GM12875 (cell line): ENCODE results near the gene NFYC.

ENCODE experiments used
- H3K4me3 ChIP-seq: one replicate; pipeline ENCODE4 v1.5.1; 2011; ENCODE audit warnings: low read depth, low read length, control low read depth
- TF ChIP-seq, protein P1 (sequence below): IDR thresholded peaks from 2 replicates; pipeline ENCODE4 v1.5.1; 2011; ENCODE audit warnings: low read depth, mild to moderate bottlenecking, control low read depth, inconsistent platforms, low read length, moderate library complexity, borderline replicate concordance; ENCODE audit not compliant: insufficient read depth

NFYC gene

GRCh38 chr1:40801742-40802077 lies 110.2 kb downstream of the NFYC start:
- TF ChIP-seq, protein P1, sequence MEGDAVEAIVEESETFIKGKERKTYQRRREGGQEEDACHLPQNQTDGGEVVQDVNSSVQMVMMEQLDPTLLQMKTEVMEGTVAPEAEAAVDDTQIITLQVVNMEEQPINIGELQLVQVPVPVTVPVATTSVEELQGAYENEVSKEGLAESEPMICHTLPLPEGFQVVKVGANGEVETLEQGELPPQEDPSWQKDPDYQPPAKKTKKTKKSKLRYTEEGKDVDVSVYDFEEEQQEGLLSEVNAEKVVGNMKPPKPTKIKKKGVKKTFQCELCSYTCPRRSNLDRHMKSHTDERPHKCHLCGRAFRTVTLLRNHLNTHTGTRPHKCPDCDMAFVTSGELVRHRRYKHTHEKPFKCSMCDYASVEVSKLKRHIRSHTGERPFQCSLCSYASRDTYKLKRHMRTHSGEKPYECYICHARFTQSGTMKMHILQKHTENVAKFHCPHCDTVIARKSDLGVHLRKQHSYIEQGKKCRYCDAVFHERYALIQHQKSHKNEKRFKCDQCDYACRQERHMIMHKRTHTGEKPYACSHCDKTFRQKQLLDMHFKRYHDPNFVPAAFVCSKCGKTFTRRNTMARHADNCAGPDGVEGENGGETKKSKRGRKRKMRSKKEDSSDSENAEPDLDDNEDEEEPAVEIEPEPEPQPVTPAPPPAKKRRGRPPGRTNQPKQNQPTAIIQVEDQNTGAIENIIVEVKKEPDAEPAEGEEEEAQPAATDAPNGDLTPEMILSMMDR, result no peak
- no peak overlapping the region for H3K4me3 ChIP-seq

GRCh38 chr1:40802078-40802741 lies 110.7 kb downstream of the NFYC start:
- TF ChIP-seq, protein P1, result no peak

GRCh38 chr1:40802742-40803113 lies 111.2 kb downstream of the NFYC start:
- TF ChIP-seq, protein P1, result no peak
- no peak overlapping the region for H3K4me3 ChIP-seq

More at GRCh38 chr1:40802078-40802741, 110.7 kb downstream of the NFYC start:
- H3K4me3 ChIP-seq, result no peak overlapping the region

GRCh38 chr1:40803447-40803846 lies 111.9 kb downstream of the NFYC start:
- no peak overlapping the region for H3K4me3 ChIP-seq
- TF ChIP-seq, protein P1, result no peak

DNA sequence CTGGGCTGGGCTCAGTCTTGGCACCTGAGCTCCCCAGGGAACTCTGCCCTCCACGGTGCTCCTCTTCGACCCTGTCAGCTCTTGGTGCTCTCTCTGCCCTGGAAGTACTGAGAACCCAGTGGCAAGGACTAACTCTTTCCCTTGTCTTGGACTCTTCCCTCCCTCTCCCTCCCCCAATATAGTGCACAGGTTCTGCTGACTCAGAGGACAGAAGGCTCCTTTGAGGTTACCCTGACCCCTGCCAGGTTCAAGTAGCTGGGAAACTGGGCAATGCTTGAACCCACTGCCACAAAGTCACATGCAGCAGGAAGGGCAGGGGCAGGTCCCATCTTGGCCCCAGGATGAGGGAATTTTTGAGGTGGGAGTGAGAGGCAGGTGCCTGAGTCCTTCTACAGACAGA lies 112.4 kb downstream of the NFYC start:
- no peak overlapping the region for H3K4me3 ChIP-seq
- TF ChIP-seq, protein P1, result no peak

DNA sequence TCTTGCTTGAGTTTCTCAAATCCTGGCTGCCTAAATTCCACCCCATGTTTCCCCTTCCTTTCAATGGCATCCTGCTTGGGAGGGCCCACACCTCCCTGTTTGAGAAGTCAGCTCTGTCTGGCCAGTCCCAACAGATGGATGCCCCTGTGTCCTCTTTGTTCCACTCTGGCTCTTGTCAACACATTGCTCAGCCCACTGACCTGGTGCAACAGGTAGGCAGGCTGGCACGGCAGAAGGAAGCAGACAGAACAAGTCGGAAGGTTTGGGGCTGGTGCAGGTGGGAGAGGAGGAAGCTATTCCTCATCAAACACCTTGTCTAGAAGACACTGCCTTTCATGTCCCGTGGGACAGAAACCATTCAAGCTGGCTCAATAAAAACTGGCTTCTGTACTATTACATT lies 114.7 kb downstream of the NFYC start:
- TF ChIP-seq, protein P1, result no peak
- H3K4me3 ChIP-seq, result no peak overlapping the region
